Muscle layer of colon (tissue), 2 donors: ENCODE data around the gene HOXA9.

ENCODE experiments used
- H3K27ac ChIP-seq: one replicate; pipeline ENCODE4 v1.7.0; 2013; ENCODE audit warnings: low read depth, mild to moderate bottlenecking, low read length, moderate library complexity
- H3K27me3 ChIP-seq, 2 donors: one replicate each; pipeline ENCODE4 v1.7.0; 2013; ENCODE audit warnings: low read length in 2 of 2, mild to moderate bottlenecking in 2 of 2; ENCODE audit not compliant: insufficient read depth in 2 of 2, control insufficient read depth in 1 of 2
- H3K36me3 ChIP-seq: one replicate; pipeline ENCODE4 v1.7.0; 2013; ENCODE audit warnings: mild to moderate bottlenecking, low read length; ENCODE audit not compliant: insufficient read depth
- H3K4me1 ChIP-seq: one replicate; pipeline ENCODE4 v1.7.0; 2013; ENCODE audit warnings: mild to moderate bottlenecking, low read length; ENCODE audit not compliant: insufficient read depth
- H3K4me3 ChIP-seq, 2 donors: one replicate each; pipeline ENCODE4 v1.7.0; 2013; ENCODE audit warnings: low read length in 2 of 2, low read depth in 1 of 2, mild to moderate bottlenecking in 1 of 2, moderate library complexity in 1 of 2
- H3K9ac ChIP-seq: one replicate; pipeline ENCODE4 v1.7.0; 2013; ENCODE audit warnings: low read length
- H3K9me3 ChIP-seq: one replicate; pipeline ENCODE4 v1.7.0; 2013; ENCODE audit warnings: mild to moderate bottlenecking, low read length
- donor health status: abdominal sarcoma.
- donor health status: Adenocarcinoma of cecum.

Gene HOXA9

GRCh38 chr7:27165089-27165995 is at the start of gene HOXA9:
HOXA9 (minus strand) TSS chr7:27165537; CDS start chr7:27165457, 80 bp downstream.
- Histone ChIP-seq H3K27me3 (peaks cover 0 to 21% of the 10 kb centered on the region in 2 donors), H3K4me1 (no peaks in the 10 kb centered on the region), H3K9me3 (no peaks in the 10 kb centered on the region), H3K36me3 (no peaks in the 10 kb centered on the region), H3K27ac (peak within 1 kb of the TSS; percentile 100), H3K4me3 (peak within 1 kb of the TSS; percentile 74 to 96), H3K9ac (peak within 1 kb of the TSS; percentile 88)

GRCh38 chr7:27214239-27214950 is 49.1 kb upstream of the HOXA9 start:
- Histone ChIP-seq H3K4me1 (peaks cover 16% of the 10 kb centered on the region), H3K27me3 (peaks cover 44 to 62% of the 10 kb centered on the region in 2 donors), H3K4me3 (no peak overlapping the region), H3K9me3 (no peaks in the 10 kb centered on the region), H3K27ac (no peak overlapping the region), H3K36me3 (no peaks in the 10 kb centered on the region), H3K9ac (no peak overlapping the region)

- H3K9ac ChIP-seq, result no peak overlapping the region
- no peak overlapping the region for H3K27ac ChIP-seq
- H3K4me1 ChIP-seq, result peaks cover 16% of the 10 kb centered on the region
- H3K9me3 ChIP-seq, result no peaks in the 10 kb centered on the region
- H3K36me3 ChIP-seq, result no peaks in the 10 kb centered on the region
- no peak overlapping the region for H3K4me3 ChIP-seq
- peaks cover 44 to 64% of the 10 kb centered on the region in 2 donors for H3K27me3 ChIP-seq
These were observed 48.3 kb upstream of the HOXA9 start for GRCh38 chr7:27213433-27214238.

GRCh38 chr7:27212497-27213432 is 47.4 kb upstream of the HOXA9 start:
- Histone ChIP-seq H3K9me3 (no peaks in the 10 kb centered on the region), H3K4me1 (peaks cover 16% of the 10 kb centered on the region), H3K27me3 (peaks cover 50 to 72% of the 10 kb centered on the region in 2 donors), H3K27ac (no peak overlapping the region), H3K36me3 (no peaks in the 10 kb centered on the region), H3K9ac (no peak overlapping the region), H3K4me3 (peak overlapping the region in 1 of 2 donors; percentile 8)

- Histone ChIP-seq H3K9ac (no peak overlapping the region), H3K36me3 (no peaks in the 10 kb centered on the region), H3K9me3 (no peaks in the 10 kb centered on the region), H3K4me1 (peaks cover 16% of the 10 kb centered on the region), H3K27me3 (peaks cover 58 to 78% of the 10 kb centered on the region in 2 donors), H3K4me3 (no peak overlapping the region), H3K27ac (no peak overlapping the region)
These were observed 46.4 kb upstream of the HOXA9 start for GRCh38 chr7:27211764-27212204.

GRCh38 chr7:27211084-27211446 is 45.7 kb upstream of the HOXA9 start:
- Histone ChIP-seq H3K4me1 (peaks cover 17% of the 10 kb centered on the region), H3K36me3 (no peaks in the 10 kb centered on the region), H3K27ac (no peak overlapping the region), H3K9ac (no peak overlapping the region), H3K4me3 (peak overlapping the region in 1 of 2 donors; percentile 61), H3K27me3 (peaks cover 65 to 85% of the 10 kb centered on the region in 2 donors), H3K9me3 (no peaks in the 10 kb centered on the region)

- no peaks in the 10 kb centered on the region for H3K36me3 ChIP-seq
These were observed 45.2 kb upstream of the HOXA9 start for GRCh38 chr7:27210441-27211083.

GRCh38 chr7:27209933-27210440 is 44.6 kb upstream of the HOXA9 start:
- H3K9me3 ChIP-seq, result no peaks in the 10 kb centered on the region
- H3K27ac ChIP-seq, result no peak overlapping the region
- H3K4me3 ChIP-seq, result no peak overlapping the region
- H3K27me3 ChIP-seq, result peaks cover 76 to 96% of the 10 kb centered on the region in 2 donors
- H3K9ac ChIP-seq, result no peak overlapping the region
- H3K4me1 ChIP-seq, result peaks cover 27% of the 10 kb centered on the region
- H3K36me3 ChIP-seq, result no peaks in the 10 kb centered on the region

More at GRCh38 chr7:27210441-27211083, 45.2 kb upstream of the HOXA9 start:
- Histone ChIP-seq H3K27ac (no peak overlapping the region), H3K27me3 (peaks cover 70 to 90% of the 10 kb centered on the region in 2 donors), H3K9me3 (no peaks in the 10 kb centered on the region), H3K9ac (no peak overlapping the region), H3K4me3 (peak overlapping the region in 1 of 2 donors; percentile 61), H3K4me1 (peaks cover 22% of the 10 kb centered on the region)

- Histone ChIP-seq H3K27ac (no peak overlapping the region), H3K9me3 (no peaks in the 10 kb centered on the region), H3K27me3 (peaks cover 79 to 96% of the 10 kb centered on the region in 2 donors), H3K9ac (no peak overlapping the region), H3K4me3 (no peak overlapping the region), H3K4me1 (peaks cover 32% of the 10 kb centered on the region), H3K36me3 (no peaks in the 10 kb centered on the region)
These were observed 43.7 kb upstream of the HOXA9 start for GRCh38 chr7:27208998-27209397.
